HepG2 (cell line): ENCODE results near the gene LMNTD1. TPM values are rescaled to one million over a fixed set of nuclear protein-coding genes. Genes with fewer than 3 reads are reported as not detected.

Experiments
- ADNP ChIP-seq: sonication (generic); formaldehyde crosslinking; IDR thresholded peaks from 2 replicates; pipeline ENCODE4 v1.4.0; 2020; ENCODE audit warnings: missing genetic modification reagents
- BORCS8-MEF2B ChIP-seq: sonication (generic); formaldehyde crosslinking; IDR thresholded peaks from 2 replicates; pipeline ENCODE4 v1.8.0; 2022; ENCODE audit warnings: mild to moderate bottlenecking, missing genetic modification reagents
- BRD4 ChIP-seq: sonication (generic); formaldehyde crosslinking; IDR thresholded peaks from 2 replicates; pipeline ENCODE4 v1.4.0; 2020; ENCODE audit warnings: missing genetic modification reagents
- CENPBD1 ChIP-seq: sonication (generic); formaldehyde crosslinking; IDR thresholded peaks from 2 replicates; pipeline ENCODE4 v1.8.0; 2022; ENCODE audit warnings: missing genetic modification reagents, low read depth, mild to moderate bottlenecking, borderline replicate concordance
- DBP ChIP-seq: sonication (generic); formaldehyde crosslinking; IDR thresholded peaks from 2 replicates; pipeline ENCODE4 v1.4.0; 2020; ENCODE audit warnings: missing genetic modification reagents; ENCODE audit errors: not compliant biosample characterization
- E2F5 ChIP-seq: sonication (generic); formaldehyde crosslinking; conservative IDR thresholded peaks from 2 replicates; pipeline ENCODE4 v1.4.0; 2020; ENCODE audit warnings: missing genetic modification reagents
- FOXJ3 ChIP-seq: sonication (generic); formaldehyde crosslinking; IDR thresholded peaks from 2 replicates; pipeline ENCODE4 v1.4.0; 2020; ENCODE audit warnings: missing genetic modification reagents, mild to moderate bottlenecking, borderline replicate concordance
- HOMEZ ChIP-seq: IDR thresholded peaks from 2 replicates; pipeline ENCODE4 v1.6.1; 2016; ENCODE audit warnings: low read depth
- IRF9 ChIP-seq: sonication (generic); formaldehyde crosslinking; IDR thresholded peaks from 2 replicates; pipeline ENCODE4 v1.8.0; 2022; ENCODE audit warnings: missing genetic modification reagents, mild to moderate bottlenecking, borderline replicate concordance
- KDM3A ChIP-seq: IDR thresholded peaks from 2 replicates; pipeline ENCODE4 v1.6.1; 2018; ENCODE audit warnings: low read depth, missing compliant biosample characterization
- KLF12 ChIP-seq: sonication (generic); formaldehyde crosslinking; IDR thresholded peaks from 2 replicates; pipeline ENCODE4 v1.4.0; 2020; ENCODE audit warnings: missing genetic modification reagents, borderline replicate concordance
- MTA1 ChIP-seq: sonication (generic); formaldehyde crosslinking; IDR thresholded peaks from 2 replicates; pipeline ENCODE4 v1.4.0; 2020; ENCODE audit warnings: missing genetic modification reagents, mild to moderate bottlenecking, borderline replicate concordance
- NCOA2 ChIP-seq: sonication (generic); formaldehyde crosslinking; IDR thresholded peaks from 2 replicates; pipeline ENCODE4 v1.8.0; 2022; ENCODE audit warnings: inconsistent platforms
- PCBP1 ChIP-seq: fragments of 200-400 bp; formaldehyde crosslinking; IDR thresholded peaks from 2 replicates; pipeline ENCODE4 v1.6.1; 2017; ENCODE audit warnings: mild to moderate bottlenecking, low read depth, low read length, borderline replicate concordance
- PHF8 ChIP-seq: sonication (generic); formaldehyde crosslinking; IDR thresholded peaks from 2 replicates; pipeline ENCODE4 v1.5.0; 2020; ENCODE audit warnings: missing genetic modification reagents
- PPARG ChIP-seq: conservative IDR thresholded peaks from 2 replicates; pipeline ENCODE4 v1.6.1; 2016; ENCODE audit warnings: missing biosample characterization, missing genetic modification reagents
- PRDM15 ChIP-seq: sonication (generic); formaldehyde crosslinking; IDR thresholded peaks from 2 replicates; pipeline ENCODE4 v1.4.0; 2020; ENCODE audit warnings: missing genetic modification reagents
- REXO4 ChIP-seq: sonication (generic); formaldehyde crosslinking; IDR thresholded peaks from 2 replicates; pipeline ENCODE4 v1.8.0; 2022; ENCODE audit warnings: missing genetic modification reagents, mild to moderate bottlenecking, borderline replicate concordance
- SP1 ChIP-seq, 2 experiments: fragments of 450-650 bp in 1 of 2; sonication (generic) in 1 of 2; formaldehyde crosslinking in 1 of 2; IDR thresholded peaks; 2 replicates each; pipeline versions ENCODE4 v1.4.0 to v1.6.1; 2016 to 2020; ENCODE audit warnings: missing genetic modification reagents in 1 of 2
- THAP11 ChIP-seq: IDR thresholded peaks from 2 replicates; pipeline ENCODE4 v1.6.1; 2016; ENCODE audit warnings: missing biosample characterization, missing genetic modification reagents
- YEATS4 ChIP-seq: sonication (generic); formaldehyde crosslinking; IDR thresholded peaks from 2 replicates; pipeline ENCODE4 v1.4.0; 2020; ENCODE audit warnings: missing genetic modification reagents, borderline replicate concordance
- ZFP1 ChIP-seq: IDR thresholded peaks from 2 replicates; pipeline ENCODE4 v1.6.1; 2016
- polyA plus RNA-seq, 8 experiments: library from polyadenylated mRNA; depleted of rRNA in 3 of 8; stranded (reverse) in 7 of 8; unstranded in 1 of 8; fragments of >200 nt; fragmentation: Illumina TruSeq in 4 of 8; extraction: Trizol in 4 of 8; gene quantifications; 2 replicates each; pipeline versions ENCODE4 v1.2.1 to v1.2.3, GENCODE V29; 2011 to 2016; ENCODE audit warnings: low read depth in 4 of 8, missing spikeins in 1 of 8, mixed read lengths in 1 of 8; ENCODE audit not compliant: insufficient read depth in 1 of 8
- total RNA-seq, 5 experiments: library from RNA; depleted of rRNA; stranded (reverse); fragments of >200 nt; fragmentation: Illumina TruSeq; extraction: Trizol; gene quantifications; 2 replicates each; pipeline ENCODE4 v1.2.3, GENCODE V29; 2016; ENCODE audit warnings: low read depth in 1 of 5

The LMNTD1 gene
- total and polyA plus RNA-seq, 2 of the 13 experiments (the other 11 are each of a cell fraction or from before 2014, with no cell fraction given) = not detected

GRCh38 chr12:25521625-25522256, 31.3 kb downstream of the LMNTD1 start (continued):
- TF ChIP-seq E2F5 (CRISPR knock-in tag) = no peak
- no peak for TF ChIP-seq ADNP (CRISPR knock-in tag)
- TF ChIP-seq PHF8 (CRISPR knock-in tag) = no peak
- TF ChIP-seq CENPBD1 = no peak
- TF ChIP-seq THAP11 (CRISPR knock-in tag) = no peak
- no peak for TF ChIP-seq IRF9 (CRISPR knock-in tag)
- TF ChIP-seq DBP = no peak
- TF ChIP-seq FOXJ3 (CRISPR knock-in tag) = peak; percentile 38; the same call in 1 of the 2 replicates
- TF ChIP-seq BRD4 (CRISPR knock-in tag) = no peak
- no peak for TF ChIP-seq YEATS4 (CRISPR knock-in tag)
- TF ChIP-seq REXO4 = no peak
- TF ChIP-seq KLF12 (CRISPR knock-in tag) = no peak
- no peak for TF ChIP-seq KDM3A (CRISPR knock-in tag)
- no peak for TF ChIP-seq ZFP1
- no peak for TF ChIP-seq MTA1
- no peak for TF ChIP-seq PRDM15 (CRISPR knock-in tag)
- no peak for TF ChIP-seq SP1 (IDR thresholded peaks at IDR 0.05)
- no peak for TF ChIP-seq SP1 (CRISPR knock-in tag; IDR thresholded peaks at IDR 0.05)
- no peak for TF ChIP-seq PCBP1
- TF ChIP-seq HOMEZ (CRISPR knock-in tag) = 0 out of 2 replicates have a peak, but pooled peaks have one; percentile 55
- 0 out of 2 replicates have a peak, but pooled peaks have one; percentile 27 for TF ChIP-seq PPARG (CRISPR knock-in tag)
- no peak for TF ChIP-seq BORCS8-MEF2B
- TF ChIP-seq NCOA2 (CRISPR knock-in tag) = 0 out of 2 replicates have a peak, but pooled peaks have one; percentile 29
